CD14-positive monocyte (primary cell): Measurements from ENCODE around the gene DERL2. TPM values are rescaled to one million over a fixed set of nuclear protein-coding genes. Genes with fewer than 3 reads are reported as not detected.

ENCODE experiments used
- DNase-seq, 3 donors: peaks; one replicate each; pipeline ENCODE4 v3.0.0-alpha.2; 2011 to 2022
- H2AFZ ChIP-seq: 2 replicates; pipeline ENCODE4 v1.6.0; 2012; ENCODE audit warnings: mild to moderate bottlenecking, low read depth, low read length, inconsistent platforms; ENCODE audit not compliant: insufficient read depth, poor library complexity, severe bottlenecking
- H3K27ac ChIP-seq, 2 donors: 1 replicate in 1 of 2; 2 replicates in 1 of 2; pipeline ENCODE4 v1.5.1; 2012 to 2013; ENCODE audit warnings: low read length in 2 of 2, control low read depth in 1 of 2, inconsistent platforms in 1 of 2, low read depth in 1 of 2, mild to moderate bottlenecking in 1 of 2
- H3K27me3 ChIP-seq, 2 donors: one replicate each; pipeline versions ENCODE4 v1.6.0 to v1.6.1; 2011 to 2013; ENCODE audit warnings: low read length in 2 of 2; ENCODE audit not compliant: control insufficient read depth in 2 of 2, insufficient read depth in 2 of 2
- H3K36me3 ChIP-seq, 2 donors: replicated peaks in 1 of 2; 1 replicate in 1 of 2; 2 replicates in 1 of 2; pipeline versions ENCODE4 v1.5.1 to v1.6.1; 2012 to 2013; ENCODE audit warnings: low read length in 2 of 2, control low read depth in 1 of 2, inconsistent platforms in 1 of 2, mild to moderate bottlenecking in 1 of 2; ENCODE audit not compliant: insufficient read depth in 2 of 2, control insufficient read depth in 1 of 2
- H3K4me1 ChIP-seq, 2 donors: 1 replicate in 1 of 2; 2 replicates in 1 of 2; pipeline versions ENCODE4 v1.5.1 to v1.6.1; 2012 to 2013; ENCODE audit warnings: low read length in 2 of 2, control low read depth in 1 of 2, inconsistent platforms in 1 of 2, mild to moderate bottlenecking in 1 of 2, moderate library complexity in 1 of 2; ENCODE audit not compliant: insufficient read depth in 2 of 2, control insufficient read depth in 1 of 2
- H3K4me2 ChIP-seq: replicated peaks from 2 replicates; pipeline ENCODE3; 2012; ENCODE audit warnings: low read length, moderate library complexity, mild to moderate bottlenecking; ENCODE audit not compliant: poor library complexity, severe bottlenecking; ENCODE audit errors: extremely low read depth
- H3K4me3 ChIP-seq, 3 experiments: fragments of 200-600 bp in 1 of 3; sonication (generic) in 1 of 3; replicated peaks in 1 of 3; 1 replicate in 2 of 3; 2 replicates in 1 of 3; pipeline ENCODE4 v1.5.1; 2011 to 2013; ENCODE audit warnings: low read length in 3 of 3, mild to moderate bottlenecking in 3 of 3, control low read depth in 2 of 3, low read depth in 2 of 3, inconsistent platforms in 1 of 3, moderate library complexity in 1 of 3
- H3K79me2 ChIP-seq: 2 replicates; pipeline ENCODE4 v1.6.0; 2012; ENCODE audit warnings: mild to moderate bottlenecking, control low read depth, inconsistent platforms, low read length, moderate library complexity; ENCODE audit not compliant: insufficient read depth
- H3K9ac ChIP-seq: 2 replicates; pipeline ENCODE4 v1.6.0; 2017; ENCODE audit warnings: low read length, mild to moderate bottlenecking; ENCODE audit not compliant: insufficient read depth, poor library complexity, severe bottlenecking
- H3K9me3 ChIP-seq, 2 donors: replicated peaks in 1 of 2; 1 replicate in 1 of 2; 2 replicates in 1 of 2; pipeline versions ENCODE4 v1.5.1 to v1.6.1; 2012 to 2013; ENCODE audit warnings: low read length in 2 of 2, control low read depth in 1 of 2; ENCODE audit not compliant: control insufficient read depth in 1 of 2, insufficient read depth in 1 of 2
- H4K20me1 ChIP-seq: 2 replicates; pipeline ENCODE4 v1.6.0; 2012; ENCODE audit warnings: mild to moderate bottlenecking, low read length, control low read depth, moderate library complexity; ENCODE audit not compliant: insufficient read depth
- H3K27ac Mint-ChIP-seq, 7 donors: one replicate each; pipeline ENCODE4 v1.8.0; 2020; ENCODE audit warnings: mild to moderate bottlenecking in 7 of 7, mixed read lengths in 7 of 7, moderate library complexity in 6 of 7, inconsistent platforms in 2 of 7
- H3K27me3 Mint-ChIP-seq, 3 donors: one replicate each; pipeline ENCODE4 v1.8.0; 2021 to 2022; ENCODE audit warnings: low read depth in 3 of 3, mild to moderate bottlenecking in 3 of 3, mixed read lengths in 3 of 3, moderate library complexity in 3 of 3, inconsistent platforms in 1 of 3
- H3K36me3 Mint-ChIP-seq, 2 donors: one replicate each; pipeline ENCODE4 v1.8.0; 2020; ENCODE audit warnings: mixed read lengths in 2 of 2, inconsistent platforms in 1 of 2, mild to moderate bottlenecking in 1 of 2
- H3K4me1 Mint-ChIP-seq: one replicate; pipeline ENCODE4 v1.8.0; 2020; ENCODE audit warnings: mild to moderate bottlenecking, mixed read lengths
- H3K4me3 Mint-ChIP-seq, 2 donors: one replicate each; pipeline ENCODE4 v1.8.0; 2020; ENCODE audit warnings: mild to moderate bottlenecking in 2 of 2, mixed read lengths in 2 of 2, moderate library complexity in 1 of 2
- H3K9me3 Mint-ChIP-seq, 7 donors: one replicate each; pipeline ENCODE4 v1.8.0; 2020 to 2022; ENCODE audit warnings: mixed read lengths in 7 of 7, mild to moderate bottlenecking in 6 of 7, moderate library complexity in 6 of 7, inconsistent platforms in 2 of 7
- CTCF ChIP-seq: fragments of 200-600 bp; IDR thresholded peaks from one replicate; pipeline ENCODE4 v1.8.0; 2022; ENCODE audit warnings: antibody characterized with exemption, mild to moderate bottlenecking
- WGBS: methylation state at CpG from one replicate; pipeline ENCODE4 v1.1.5; 2013; ENCODE audit warnings: missing lambda C conversion rate; ENCODE audit not compliant: insufficient coverage; 5-methylcytosine and 5-hydroxymethylcytosine counted together
- intact Hi-C, 2 donors: fragments of 100-400 bp; cut with micrococcal nuclease; formaldehyde crosslinking; loops; one replicate each; pipeline versions ENCODE4 v1.15.0 to v1.15.1; 2023
- polyA plus RNA-seq, 3 donors: library from polyadenylated mRNA; depleted of rRNA in 1 of 3; unstranded in 2 of 3; stranded (reverse) in 1 of 3; fragments of 300-500 nt in 2 of 3; fragments of >200 nt in 1 of 3; fragmentation: Illumina TruSeq in 2 of 3; gene quantifications; 1 replicate in 2 of 3; 2 replicates in 1 of 3; pipeline ENCODE4 v1.2.3, GENCODE V29; 2012 to 2021

DERL2 gene
- polyA plus RNA-seq, 3 donors, result 30.6 to 84.9 (median 81.6) TPM

- Mint-ChIP-seq H3K27ac (no peak overlapping the region), H3K4me3 (no peak overlapping the region), H3K9me3 (no peaks in the 10 kb centered on the region), H3K36me3 (peaks cover 55 to 62% of the 10 kb centered on the region in 2 donors), H3K4me1 (peaks cover 8% of the 10 kb centered on the region), H3K27me3 (peaks cover 0 to 1% (median 0%) of the 10 kb centered on the region in 3 donors)
- H2AFZ ChIP-seq, result no peak overlapping the region
- no peak for DNase-seq
- no peak overlapping the region for H3K4me3 ChIP-seq
- H3K27me3 ChIP-seq, result no peaks in the 10 kb centered on the region
- no peak overlapping the region for H3K9ac ChIP-seq
- WGBS, result 93% methylated on average over 22 of the region's 22 CpGs
- intact Hi-C loops, result no loop called here
- H3K4me2 ChIP-seq, result no peak overlapping the region
- H3K36me3 ChIP-seq, result peaks cover 50 to 80% of the 10 kb centered on the region in 2 donors
- peaks cover 5 to 6% of the 10 kb centered on the region in 2 donors for H3K4me1 ChIP-seq
- no peaks in the 10 kb centered on the region for H4K20me1 ChIP-seq
- TF ChIP-seq CTCF, result no peak
- no peaks in the 10 kb centered on the region for H3K9me3 ChIP-seq
- H3K27ac ChIP-seq, result no peak overlapping the region
- no peaks in the 10 kb centered on the region for H3K79me2 ChIP-seq
These were observed 41.8 kb downstream of the DERL2 start for GRCh38 chr17:5444209-5444608.

- H3K36me3 Mint-ChIP-seq, result peaks cover 50 to 58% of the 10 kb centered on the region in 2 donors
These were observed 42.2 kb downstream of the DERL2 start for GRCh38 chr17:5443728-5444127.

More at GRCh38 chr17:5443728-5444127, 42.2 kb downstream of the DERL2 start:
- H3K27ac ChIP-seq, result no peak overlapping the region
- peaks cover 2% of the 10 kb centered on the region for H3K79me2 ChIP-seq
- H3K36me3 ChIP-seq, result peaks cover 50 to 76% of the 10 kb centered on the region in 2 donors
- H3K27me3 Mint-ChIP-seq, result peaks cover 0 to 1% (median 0%) of the 10 kb centered on the region in 3 donors
- H3K9ac ChIP-seq, result no peak overlapping the region
- no peak for DNase-seq
- H4K20me1 ChIP-seq, result no peaks in the 10 kb centered on the region
- peaks cover 6 to 9% of the 10 kb centered on the region in 2 donors for H3K4me1 ChIP-seq
- H3K27me3 ChIP-seq, result no peaks in the 10 kb centered on the region
- no peak overlapping the region for H2AFZ ChIP-seq
- H3K4me3 ChIP-seq, result no peak overlapping the region
- intact Hi-C loops, result no loop called here
- H3K9me3 Mint-ChIP-seq, result no peaks in the 10 kb centered on the region
- H3K9me3 ChIP-seq, result no peaks in the 10 kb centered on the region
- H3K4me2 ChIP-seq, result no peak overlapping the region
- no peak overlapping the region for H3K4me3 Mint-ChIP-seq
- WGBS, result 100% methylated on average over 2 of the region's 6 CpGs
- no peak overlapping the region for H3K27ac Mint-ChIP-seq
- no peak for TF ChIP-seq CTCF
- peaks cover 9% of the 10 kb centered on the region for H3K4me1 Mint-ChIP-seq
